ENCODE data around the gene TNFAIP2. TPM values are rescaled to one million over a fixed set of nuclear protein-coding genes. Genes with fewer than 3 reads are reported as not detected.
"Not testable (repeated sequence)": the region's sequence is repeated elsewhere in the genome, so short reads cannot be mapped to it uniquely, and the experiment has no call there.

Gene TNFAIP2
- total RNA-seq, 1 donor from 2014 or later: 64.3 TPM

- DNase-seq (ENCODE audit: low read depth in 2 of 2): no peak
Observed at GRCh38 chr14:103135333-103136260, 12.3 kb downstream of the TNFAIP2 start.

- no peak for DNase-seq (ENCODE audit: low read depth in 2 of 2)
Observed at GRCh38 chr14:103136388-103137271, 13.4 kb downstream of the TNFAIP2 start.

- no peak for DNase-seq (ENCODE audit: low read depth in 2 of 2)
Observed at GRCh38 chr14:103137689-103138300, 14.5 kb downstream of the TNFAIP2 start.

- no peak for DNase-seq (ENCODE audit: low read depth in 2 of 2)
Observed at GRCh38 chr14:103138301-103139131, 15.3 kb downstream of the TNFAIP2 start.

- no peak for DNase-seq (ENCODE audit: low read depth in 2 of 2)
Observed at GRCh38 chr14:103139132-103140025, 16.1 kb downstream of the TNFAIP2 start.

GRCh38 chr14:103140316-103141109 lies 17.3 kb downstream of the TNFAIP2 start:
- no peak for DNase-seq (ENCODE audit: low read depth in 2 of 2)

GRCh38 chr14:103141117-103141796 lies 18.0 kb downstream of the TNFAIP2 start:
- peak; percentile 48 to 75 for DNase-seq (ENCODE audit: low read depth in 2 of 2)

- DNase-seq (ENCODE audit: low read depth in 2 of 2): no peak
Observed at GRCh38 chr14:103142026-103142425, 18.8 kb downstream of the TNFAIP2 start.

- no peak for DNase-seq (ENCODE audit: low read depth in 2 of 2)
Observed at GRCh38 chr14:103142721-103143302, 19.6 kb downstream of the TNFAIP2 start.

- DNase-seq (ENCODE audit: low read depth in 2 of 2): no peak
Observed at GRCh38 chr14:103143506-103143905, 20.2 kb downstream of the TNFAIP2 start.

GRCh38 chr14:103144085-103144484 lies 20.8 kb downstream of the TNFAIP2 start:
- no peak for DNase-seq (ENCODE audit: low read depth in 2 of 2)

- no peak for DNase-seq (ENCODE audit: low read depth in 2 of 2)
Observed at GRCh38 chr14:103146141-103146709, 23.0 kb downstream of the TNFAIP2 start.

GRCh38 chr14:103149351-103150237 lies 26.3 kb downstream of the TNFAIP2 start:
- DNase-seq (ENCODE audit: low read depth in 2 of 2): no peak

- DNase-seq (ENCODE audit: low read depth in 2 of 2): no peak
Observed at GRCh38 chr14:103151270-103151945, 28.1 kb downstream of the TNFAIP2 start.

GRCh38 chr14:103155010-103155409 lies 31.7 kb downstream of the TNFAIP2 start:
- no peak for DNase-seq (ENCODE audit: low read depth in 2 of 2)

GRCh38 chr14:103155416-103155815 lies 32.2 kb downstream of the TNFAIP2 start:
- not testable (repeated sequence) for DNase-seq (ENCODE audit: low read depth in 2 of 2)
